GM12878 (cell line): Measurements from ENCODE around the gene ACTR10. TPM values are rescaled to one million over a fixed set of nuclear protein-coding genes. Genes with fewer than 3 reads are reported as not detected.
A peak's percentile ranks its signal among the peaks of the same experiment; 100 is the strongest.

ENCODE experiments used
- ATAC-seq: fragments of 200-7000 bp; cut with Tn5 transposase; 3 replicates; pipeline ENCODE4 v1.9.1; 2020; ENCODE audit warnings: mild to moderate bottlenecking, moderate library complexity
- BruUV-seq: library from RNA; stranded (reverse); fragments of 400-500 nt; replicated peaks from 2 replicates; lab custom pipeline; 2021; lab: Mats Ljungman, UMichigan
- CTCF ChIA-PET: fragments of 300-600 bp; sonication (Branson Sonifier 250); formaldehyde crosslinking; extraction: SDS; loops from one replicate; lab custom pipeline; 2021; ENCODE audit warnings: inconsistent platforms; lab: Yijun Ruan, JAX
- POLR2A ChIA-PET: fragments of 350-600 bp; formaldehyde crosslinking; extraction: SDS; loops from one replicate; lab custom pipeline; 2021; ENCODE audit warnings: inconsistent platforms; lab: Charles Lee
- RAD21 ChIA-PET: fragments of 300-600 bp; sonication (Branson Sonifier 250); formaldehyde crosslinking; loops from one replicate; lab custom pipeline; 2023; ENCODE audit warnings: antibody characterized with exemption; ENCODE audit not compliant: unreplicated experiment; lab: Charles Lee
- SMC1A ChIA-PET: fragments of 300-600 bp; sonication (Branson Sonifier 250); formaldehyde crosslinking; loops from one replicate; lab custom pipeline; 2023; ENCODE audit not compliant: unreplicated experiment, uncharacterized antibody; lab: Charles Lee
- DNase-seq: peaks from one replicate; pipeline ENCODE4 v3.0.0-alpha.2; 2011; ENCODE audit warnings: low read depth, low spot score
- FAIRE-seq: peaks from 3 replicates; lab custom pipeline; 2011; peaks lifted over from hg19 to GRCh38; lab: Jason Lieb, UNC
- H2AFZ ChIP-seq: 2 replicates; pipeline ENCODE4 v1.6.0; 2011; ENCODE audit warnings: low read depth, low read length, control low read depth; ENCODE audit not compliant: control insufficient read depth
- H3K27ac ChIP-seq: 2 replicates; pipeline ENCODE4 v1.5.1; 2011; ENCODE audit warnings: control low read depth; ENCODE audit not compliant: control insufficient read depth, insufficient read depth
- H3K27me3 ChIP-seq, 2 experiments: replicated peaks in 1 of 2; 2 replicates each; pipeline versions ENCODE4 v1.6.0 to v1.6.1; 2011; ENCODE audit warnings: low read length in 1 of 2; ENCODE audit not compliant: control insufficient read depth in 2 of 2, insufficient read depth in 2 of 2
- H3K36me3 ChIP-seq, 2 experiments: 2 replicates each; pipeline ENCODE4 v1.5.1; 2011; ENCODE audit warnings: low read length in 1 of 2; ENCODE audit not compliant: control insufficient read depth in 2 of 2, insufficient read depth in 2 of 2
- H3K4me1 ChIP-seq: 2 replicates; pipeline ENCODE4 v1.6.1; 2011; ENCODE audit warnings: mild to moderate bottlenecking, low read length, moderate library complexity, mixed read lengths; ENCODE audit not compliant: control insufficient read depth, insufficient read depth
- H3K4me2 ChIP-seq: 2 replicates; pipeline ENCODE4 v1.6.0; 2011; ENCODE audit warnings: control low read depth; ENCODE audit not compliant: control insufficient read depth, insufficient read depth
- H3K4me3 ChIP-seq: fragments of 200-600 bp; sonication (generic); 2 replicates; pipeline ENCODE4 v1.5.1; 2016
- H3K79me2 ChIP-seq: 2 replicates; pipeline ENCODE4 v1.6.0; 2011; ENCODE audit warnings: low read length; ENCODE audit not compliant: control insufficient read depth, insufficient read depth
- H3K9ac ChIP-seq: 2 replicates; pipeline ENCODE4 v1.8.0; 2011; ENCODE audit warnings: low read length, control low read depth, mixed read lengths; ENCODE audit not compliant: control insufficient read depth, insufficient read depth
- H3K9me3 ChIP-seq: replicated peaks from 3 replicates; pipeline ENCODE4 v1.5.1; 2011; ENCODE audit warnings: mild to moderate bottlenecking, low read length; ENCODE audit not compliant: control insufficient read depth, insufficient read depth
- H4K20me1 ChIP-seq: 2 replicates; pipeline ENCODE4 v1.6.0; 2011; ENCODE audit not compliant: control insufficient read depth, insufficient read depth
- IKZF2 ChIP-seq, 2 experiments: fragments of 450-650 bp; IDR thresholded peaks; 2 replicates each; pipeline ENCODE4 v1.6.1; 2017; ENCODE audit warnings: mild to moderate bottlenecking in 2 of 2, moderate library complexity in 2 of 2
- IRF4 ChIP-seq: IDR thresholded peaks from 2 replicates; pipeline ENCODE4 v1.6.1; 2011; ENCODE audit warnings: low read depth, low read length
- KAT2A ChIP-seq: conservative IDR thresholded peaks from 2 replicates; pipeline ENCODE4 v1.6.1; 2011; ENCODE audit warnings: low read depth, low read length; ENCODE audit not compliant: control insufficient read depth
- MTA3 ChIP-seq: IDR thresholded peaks from 2 replicates; pipeline ENCODE4 v1.6.1; 2012; ENCODE audit warnings: low read length, inconsistent platforms, borderline replicate concordance
- NBN ChIP-seq: fragments of 450-650 bp; IDR thresholded peaks from 2 replicates; pipeline ENCODE4 v1.6.1; 2016
- NFYB ChIP-seq: IDR thresholded peaks from 2 replicates; pipeline ENCODE4 v1.6.1; 2011; ENCODE audit warnings: low read depth, mild to moderate bottlenecking, low read length, improper control_type of control experiment, moderate library complexity; ENCODE audit not compliant: insufficient read depth
- PAX8 ChIP-seq: fragments of 450-650 bp; IDR thresholded peaks from 2 replicates; pipeline ENCODE4 v1.6.1; 2017; ENCODE audit warnings: mild to moderate bottlenecking, moderate library complexity
- POLR2AphosphoS2 ChIP-seq: IDR thresholded peaks from 2 replicates; pipeline ENCODE4 v1.6.1; 2011; ENCODE audit warnings: low read depth, mild to moderate bottlenecking, low read length, improper control_type of control experiment, moderate library complexity
- RAD21 ChIP-seq: IDR thresholded peaks from 2 replicates; pipeline ENCODE4 v1.6.1; 2011; ENCODE audit warnings: mild to moderate bottlenecking, low read depth, low read length, moderate library complexity; ENCODE audit not compliant: insufficient read depth
- WGBS: methylation state at CpG from one replicate; pipeline ENCODE4 v1.1.6; 2016; ENCODE audit warnings: low lambda C conversion rate; ENCODE audit not compliant: insufficient replicate concordance, insufficient coverage; ENCODE audit errors: missing lambda C conversion rate; 5-methylcytosine and 5-hydroxymethylcytosine counted together
- in situ Hi-C: fragments of 300-500 bp; cut with MboI; formaldehyde crosslinking; loops from 9 replicates; pipeline ENCODE4 v1.14.3; 2018; ENCODE audit warnings: mixed read lengths
- intact Hi-C: fragments of 100-400 bp; cut with micrococcal nuclease; formaldehyde crosslinking; loops from one replicate; pipeline ENCODE4 v1.14.2; 2022; ENCODE audit not compliant: unreplicated experiment
- polyA plus RNA-seq, 11 experiments: library from polyadenylated mRNA; depleted of rRNA in 4 of 11; unstranded in 6 of 11; stranded (reverse) in 5 of 11; fragments of >200 nt; fragmentation: Nextera tagmentation in 4 of 11; fragmentation: Illumina TruSeq in 1 of 11; extraction: Ambion mirVana in 4 of 11; extraction: Trizol in 1 of 11; gene quantifications; 1 replicate in 1 of 11; 2 replicates in 10 of 11; pipeline versions ENCODE4 v1.2.1 to v1.2.3, GENCODE V29; 2011 to 2016; ENCODE audit warnings: inconsistent platforms in 2 of 11, missing spikeins in 2 of 11, low read depth in 1 of 11
- total RNA-seq, 4 experiments: library from RNA; depleted of rRNA in 3 of 4; stranded (reverse); fragments of >200 nt in 3 of 4; fragmentation: Illumina TruSeq in 1 of 4; extraction: Trizol in 1 of 4; gene quantifications; 2 replicates each; pipeline versions ENCODE4 v1.2.1 to v1.2.3, GENCODE V29; 2013 to 2021
- TF ChIP-seq, protein P1 (sequence below): fragments of 450-650 bp; IDR thresholded peaks from 2 replicates; pipeline ENCODE4 v1.6.1; 2017; ENCODE audit warnings: mild to moderate bottlenecking, moderate library complexity
- TF ChIP-seq, protein P2 (sequence below): fragments of 450-650 bp; conservative IDR thresholded peaks from 2 replicates; pipeline ENCODE4 v1.6.1; 2017; ENCODE audit warnings: mild to moderate bottlenecking, moderate library complexity
- TF ChIP-seq, protein P3 (sequence below): IDR thresholded peaks from 2 replicates; pipeline ENCODE4 v1.6.1; 2012; ENCODE audit warnings: low read depth, low read length, improper control_type of control experiment
- TF ChIP-seq, protein P4 (sequence below): fragments of 450-650 bp; IDR thresholded peaks from 2 replicates; pipeline ENCODE4 v1.6.1; 2016; ENCODE audit warnings: mild to moderate bottlenecking

Gene ACTR10
- total and polyA plus RNA-seq, 10 of the 15 experiments (the other 5 are each of a cell fraction or from before 2014, with no cell fraction given) = 26.0 to 74.3 (median 38.9) TPM

DNA sequence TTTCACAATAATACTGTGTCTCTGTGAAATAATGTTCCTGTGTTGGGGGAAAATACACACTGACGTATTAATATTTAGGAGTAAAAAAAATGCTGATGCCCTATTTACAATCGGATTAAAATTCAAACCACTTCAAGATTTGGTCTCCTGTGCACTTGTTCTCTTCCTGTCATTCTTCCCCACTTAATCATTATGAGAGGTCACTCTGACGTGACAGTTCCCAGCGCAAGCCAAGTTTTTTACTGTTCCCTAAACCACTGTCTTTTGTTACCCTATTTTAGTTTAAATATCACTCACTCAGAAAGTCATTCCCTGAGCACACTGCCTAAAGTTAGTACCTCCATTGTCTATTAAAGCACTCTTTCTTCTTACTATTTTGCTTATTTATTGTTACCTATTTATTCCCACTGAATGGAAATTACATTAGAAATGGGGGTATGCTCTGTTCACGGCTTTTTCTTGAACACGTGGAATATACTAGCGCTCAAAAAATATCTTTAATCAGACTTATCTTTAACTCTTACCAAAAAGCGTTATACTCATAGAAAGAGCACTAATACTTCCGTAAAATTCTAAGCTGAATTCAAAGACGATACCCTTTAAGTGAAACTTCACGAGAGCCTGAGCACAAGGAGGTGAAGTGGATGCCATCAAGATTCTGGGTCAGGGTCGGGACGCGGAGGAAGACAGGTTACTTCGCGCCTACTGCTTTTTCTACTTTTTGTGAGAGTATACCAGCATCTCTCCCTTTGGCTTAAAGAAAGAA is 44.0 kb downstream of the ACTR10 start:
- no peak for FAIRE-seq
- in situ Hi-C loops = no loop called here
- TF ChIP-seq, protein P1, sequence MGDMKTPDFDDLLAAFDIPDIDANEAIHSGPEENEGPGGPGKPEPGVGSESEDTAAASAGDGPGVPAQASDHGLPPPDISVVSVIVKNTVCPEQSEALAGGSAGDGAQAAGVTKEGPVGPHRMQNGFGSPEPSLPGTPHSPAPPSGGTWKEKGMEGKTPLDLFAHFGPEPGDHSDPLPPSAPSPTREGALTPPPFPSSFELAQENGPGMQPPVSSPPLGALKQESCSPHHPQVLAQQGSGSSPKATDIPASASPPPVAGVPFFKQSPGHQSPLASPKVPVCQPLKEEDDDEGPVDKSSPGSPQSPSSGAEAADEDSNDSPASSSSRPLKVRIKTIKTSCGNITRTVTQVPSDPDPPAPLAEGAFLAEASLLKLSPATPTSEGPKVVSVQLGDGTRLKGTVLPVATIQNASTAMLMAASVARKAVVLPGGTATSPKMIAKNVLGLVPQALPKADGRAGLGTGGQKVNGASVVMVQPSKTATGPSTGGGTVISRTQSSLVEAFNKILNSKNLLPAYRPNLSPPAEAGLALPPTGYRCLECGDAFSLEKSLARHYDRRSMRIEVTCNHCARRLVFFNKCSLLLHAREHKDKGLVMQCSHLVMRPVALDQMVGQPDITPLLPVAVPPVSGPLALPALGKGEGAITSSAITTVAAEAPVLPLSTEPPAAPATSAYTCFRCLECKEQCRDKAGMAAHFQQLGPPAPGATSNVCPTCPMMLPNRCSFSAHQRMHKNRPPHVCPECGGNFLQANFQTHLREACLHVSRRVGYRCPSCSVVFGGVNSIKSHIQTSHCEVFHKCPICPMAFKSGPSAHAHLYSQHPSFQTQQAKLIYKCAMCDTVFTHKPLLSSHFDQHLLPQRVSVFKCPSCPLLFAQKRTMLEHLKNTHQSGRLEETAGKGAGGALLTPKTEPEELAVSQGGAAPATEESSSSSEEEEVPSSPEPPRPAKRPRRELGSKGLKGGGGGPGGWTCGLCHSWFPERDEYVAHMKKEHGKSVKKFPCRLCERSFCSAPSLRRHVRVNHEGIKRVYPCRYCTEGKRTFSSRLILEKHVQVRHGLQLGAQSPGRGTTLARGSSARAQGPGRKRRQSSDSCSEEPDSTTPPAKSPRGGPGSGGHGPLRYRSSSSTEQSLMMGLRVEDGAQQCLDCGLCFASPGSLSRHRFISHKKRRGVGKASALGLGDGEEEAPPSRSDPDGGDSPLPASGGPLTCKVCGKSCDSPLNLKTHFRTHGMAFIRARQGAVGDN = peak; percentile 64
- TF ChIP-seq, protein P2, sequence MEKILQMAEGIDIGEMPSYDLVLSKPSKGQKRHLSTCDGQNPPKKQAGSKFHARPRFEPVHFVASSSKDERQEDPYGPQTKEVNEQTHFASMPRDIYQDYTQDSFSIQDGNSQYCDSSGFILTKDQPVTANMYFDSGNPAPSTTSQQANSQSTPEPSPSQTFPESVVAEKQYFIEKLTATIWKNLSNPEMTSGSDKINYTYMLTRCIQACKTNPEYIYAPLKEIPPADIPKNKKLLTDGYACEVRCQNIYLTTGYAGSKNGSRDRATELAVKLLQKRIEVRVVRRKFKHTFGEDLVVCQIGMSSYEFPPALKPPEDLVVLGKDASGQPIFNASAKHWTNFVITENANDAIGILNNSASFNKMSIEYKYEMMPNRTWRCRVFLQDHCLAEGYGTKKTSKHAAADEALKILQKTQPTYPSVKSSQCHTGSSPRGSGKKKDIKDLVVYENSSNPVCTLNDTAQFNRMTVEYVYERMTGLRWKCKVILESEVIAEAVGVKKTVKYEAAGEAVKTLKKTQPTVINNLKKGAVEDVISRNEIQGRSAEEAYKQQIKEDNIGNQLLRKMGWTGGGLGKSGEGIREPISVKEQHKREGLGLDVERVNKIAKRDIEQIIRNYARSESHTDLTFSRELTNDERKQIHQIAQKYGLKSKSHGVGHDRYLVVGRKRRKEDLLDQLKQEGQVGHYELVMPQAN = peak; percentile 68
- TF ChIP-seq RAD21 = no peak
- TF ChIP-seq MTA3 = 0 out of 2 replicates have a peak, but pooled peaks have one; percentile 46
- no peak for TF ChIP-seq POLR2AphosphoS2
- TF ChIP-seq PAX8 = peak; percentile 37; the same call in 1 of the 2 replicates
- peak; percentile 40 for TF ChIP-seq NBN
- TF ChIP-seq NFYB = 0 out of 2 replicates have a peak, but pooled peaks have one; percentile 7
- TF ChIP-seq IRF4 = no peak
- TF ChIP-seq, protein P3, sequence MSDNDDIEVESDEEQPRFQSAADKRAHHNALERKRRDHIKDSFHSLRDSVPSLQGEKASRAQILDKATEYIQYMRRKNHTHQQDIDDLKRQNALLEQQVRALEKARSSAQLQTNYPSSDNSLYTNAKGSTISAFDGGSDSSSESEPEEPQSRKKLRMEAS = no peak
- TF ChIP-seq, protein P4, sequence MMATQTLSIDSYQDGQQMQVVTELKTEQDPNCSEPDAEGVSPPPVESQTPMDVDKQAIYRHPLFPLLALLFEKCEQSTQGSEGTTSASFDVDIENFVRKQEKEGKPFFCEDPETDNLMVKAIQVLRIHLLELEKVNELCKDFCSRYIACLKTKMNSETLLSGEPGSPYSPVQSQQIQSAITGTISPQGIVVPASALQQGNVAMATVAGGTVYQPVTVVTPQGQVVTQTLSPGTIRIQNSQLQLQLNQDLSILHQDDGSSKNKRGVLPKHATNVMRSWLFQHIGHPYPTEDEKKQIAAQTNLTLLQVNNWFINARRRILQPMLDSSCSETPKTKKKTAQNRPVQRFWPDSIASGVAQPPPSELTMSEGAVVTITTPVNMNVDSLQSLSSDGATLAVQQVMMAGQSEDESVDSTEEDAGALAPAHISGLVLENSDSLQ = peak; percentile 54
- TF ChIP-seq KAT2A = no peak
- TF ChIP-seq IKZF2 (IDR thresholded peaks at IDR 0.05) = 0 out of 4 replicates have a peak, but pooled peaks have one; percentile 37 to 43

More for the DNA sequence above, 44.0 kb downstream of the ACTR10 start:
- intact Hi-C loops = loop anchor here (2.0 kb wide), 1 partner anchor 55 kb away; the partner anchor contains the start of gene ARID4A
- Histone ChIP-seq H3K4me3 (peak overlapping the region; percentile 75), H3K27ac (peak overlapping the region; percentile 81), H3K9ac (peak overlapping the region; percentile 100), H3K4me1 (peaks cover under 1% of the 10 kb centered on the region; the same call in 1 of the 2 replicates), H3K27me3 (no peaks in the 10 kb centered on the region), H3K4me2 (peak overlapping the region; percentile 77), H3K9me3 (no peaks in the 10 kb centered on the region), H4K20me1 (no peaks in the 10 kb centered on the region), H2AFZ (peak overlapping the region; percentile 74), H3K36me3 (no peaks in the 10 kb centered on the region; a peak in 1 of 4 replicates), H3K79me2 (peaks cover 43% of the 10 kb centered on the region)
- TSS peak; percentile 96 for BruUV-seq
- ChIA-PET POLR2A (interaction anchor here (0.6 to 3.5 kb wide), 5 partner anchors 17 to 697 kb away, joined by 3 to 20 read pairs (median 3); partner anchors contain the start of gene ARID4A), SMC1A (interaction anchor here (0.6 to 4.8 kb wide), 5 partner anchors 9 to 269 kb away, joined by 3 to 35 read pairs (median 4); partner anchors contain the start of gene ARID4A), RAD21 (interaction anchor here (0.9 to 2.7 kb wide), 2 partner anchors 54 to 56 kb away, joined by 4 to 17 read pairs; partner anchors contain the start of gene ARID4A), CTCF (no interaction called here)
- DNase-seq (no peak), ATAC-seq (peak; percentile 46)
- 1% methylated on average over 16 of the region's 16 CpGs for WGBS
